Lower leg skin (tissue), 4 donors: ENCODE measurements around the gene PAX5. TPM values are rescaled to one million over a fixed set of nuclear protein-coding genes. Genes with fewer than 3 reads are reported as not detected.

Source experiments
- DNase-seq, 2 donors: peaks; one replicate each; pipeline ENCODE4 v3.0.0-alpha.2; 2019; ENCODE audit warnings: low spot score in 2 of 2
- H3K4me3 ChIP-seq: fragments of 200-600 bp; sonication (generic); 2 replicates; pipeline ENCODE4 v1.5.1; 2017; ENCODE audit warnings: mild to moderate bottlenecking, low read depth; ENCODE audit not compliant: poor library complexity, severe bottlenecking
- POLR2A ChIP-seq, 2 donors: fragments of 450-650 bp; IDR thresholded peaks; one replicate each; pipeline ENCODE4 v1.6.1; 2016 to 2017; ENCODE audit warnings: antibody characterized with exemption in 2 of 2, mild to moderate bottlenecking in 1 of 2, moderate library complexity in 1 of 2
- WGBS, 2 donors: methylation state at CpG; one replicate each; pipeline ENCODE4 v1.1.5; 2018; 5-methylcytosine and 5-hydroxymethylcytosine counted together
- intact Hi-C: fragments of 100-400 bp; cut with DNase I; formaldehyde crosslinking; loops from one replicate; pipeline ENCODE4 v1.15.0; 2023; ENCODE audit warnings: low total_unique reads
- total RNA-seq, 4 donors: library from RNA; depleted of rRNA; stranded (reverse); fragments of >200 nt; gene quantifications; one replicate each; pipeline ENCODE4 v1.1.0, GENCODE V29; 2016
- TF ChIP-seq, protein P1 (sequence below), 3 donors: fragments of 450-650 bp; IDR thresholded peaks; one replicate each; pipeline ENCODE4 v1.5.1; 2016; ENCODE audit warnings: antibody characterized with exemption in 3 of 3, mild to moderate bottlenecking in 3 of 3, moderate library complexity in 2 of 3

PAX5 gene
- total RNA-seq, 4 donors from 2014 or later = 0.02 to 0.08 (median 0.03) TPM; not detected in 1

DNA sequence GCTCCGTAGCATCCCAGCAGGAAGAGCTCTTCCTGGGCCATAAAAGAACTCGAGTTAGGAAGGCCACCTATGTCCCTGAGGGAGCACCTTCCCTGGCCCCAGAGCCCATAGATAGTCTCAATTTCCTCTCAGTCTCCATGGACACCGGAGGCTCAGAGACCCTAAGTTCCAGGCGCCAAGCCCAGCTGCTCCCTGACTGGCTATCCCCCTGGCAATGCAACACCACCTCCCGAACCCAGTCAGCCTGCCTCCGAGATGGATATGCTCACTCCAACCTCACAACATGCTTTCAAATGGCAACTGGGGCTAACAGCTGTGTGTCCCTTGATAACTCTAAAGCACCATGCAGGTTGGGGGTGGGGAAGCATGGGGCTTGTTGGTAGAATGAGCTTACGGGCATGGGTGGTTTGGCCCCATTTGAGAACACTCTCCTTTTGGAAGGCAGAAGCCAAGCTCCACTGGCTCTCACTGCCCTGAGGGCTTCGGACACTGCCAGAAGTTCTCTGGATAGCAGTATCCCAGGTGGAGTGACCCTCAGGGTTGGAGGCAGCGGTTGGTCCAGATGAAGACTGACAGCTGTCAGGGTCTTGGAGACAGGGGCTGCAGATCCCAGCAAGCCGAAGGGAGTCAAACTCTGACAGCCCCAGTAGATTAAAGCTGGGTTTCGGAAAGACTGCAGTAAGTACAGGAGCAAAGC is 165.3 kb downstream of the PAX5 start:
- intact Hi-C loops = no loop called here
- WGBS, 2 donors = 67 to 72% methylated on average over 10 to 11 of the region's 11 CpGs
- H3K4me3 ChIP-seq = no peak overlapping the region
- no peak for DNase-seq
- TF ChIP-seq POLR2A (IDR thresholded peaks at IDR 0.05) = no peak
- TF ChIP-seq, protein P1, sequence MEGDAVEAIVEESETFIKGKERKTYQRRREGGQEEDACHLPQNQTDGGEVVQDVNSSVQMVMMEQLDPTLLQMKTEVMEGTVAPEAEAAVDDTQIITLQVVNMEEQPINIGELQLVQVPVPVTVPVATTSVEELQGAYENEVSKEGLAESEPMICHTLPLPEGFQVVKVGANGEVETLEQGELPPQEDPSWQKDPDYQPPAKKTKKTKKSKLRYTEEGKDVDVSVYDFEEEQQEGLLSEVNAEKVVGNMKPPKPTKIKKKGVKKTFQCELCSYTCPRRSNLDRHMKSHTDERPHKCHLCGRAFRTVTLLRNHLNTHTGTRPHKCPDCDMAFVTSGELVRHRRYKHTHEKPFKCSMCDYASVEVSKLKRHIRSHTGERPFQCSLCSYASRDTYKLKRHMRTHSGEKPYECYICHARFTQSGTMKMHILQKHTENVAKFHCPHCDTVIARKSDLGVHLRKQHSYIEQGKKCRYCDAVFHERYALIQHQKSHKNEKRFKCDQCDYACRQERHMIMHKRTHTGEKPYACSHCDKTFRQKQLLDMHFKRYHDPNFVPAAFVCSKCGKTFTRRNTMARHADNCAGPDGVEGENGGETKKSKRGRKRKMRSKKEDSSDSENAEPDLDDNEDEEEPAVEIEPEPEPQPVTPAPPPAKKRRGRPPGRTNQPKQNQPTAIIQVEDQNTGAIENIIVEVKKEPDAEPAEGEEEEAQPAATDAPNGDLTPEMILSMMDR (IDR thresholded peaks at IDR 0.05) = no peak

DNA sequence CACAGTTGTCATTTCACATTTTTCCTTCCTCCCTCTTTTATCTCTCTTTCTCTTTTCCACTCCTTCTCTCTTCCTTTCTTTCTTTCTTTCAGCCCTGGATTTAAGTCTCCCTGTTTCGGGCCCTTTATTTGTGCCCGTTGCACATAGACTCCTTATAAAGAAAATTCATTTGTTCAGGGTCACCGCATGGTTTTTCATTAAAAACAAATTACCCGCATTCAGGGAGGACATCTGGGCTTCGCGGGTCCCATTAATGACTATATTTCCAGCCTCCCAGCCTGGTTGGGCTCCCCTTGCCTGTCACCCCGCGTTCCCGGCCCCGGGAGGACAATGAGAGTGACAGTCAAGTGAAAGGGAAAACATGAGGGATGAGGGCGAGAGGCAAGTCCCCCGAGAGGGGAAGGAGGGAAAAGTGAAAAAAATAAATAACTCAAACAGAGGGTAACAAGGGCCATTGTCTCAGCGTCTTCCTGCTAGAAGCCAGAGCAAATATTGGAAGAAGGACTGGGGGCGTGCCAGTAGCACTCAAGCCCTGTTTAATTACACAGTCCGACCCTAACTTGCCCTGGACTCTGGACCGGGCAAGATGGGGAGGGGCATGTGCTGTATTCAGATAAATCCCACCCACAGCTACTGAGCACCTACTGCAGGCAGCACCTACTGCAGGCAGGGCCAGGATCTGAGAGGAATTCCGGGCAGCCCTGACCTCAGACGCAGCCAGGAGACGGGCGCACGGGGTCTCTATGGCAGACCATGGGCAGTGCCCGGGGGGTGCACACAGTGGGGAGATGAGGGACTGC is 166.2 kb downstream of the PAX5 start:
- TF ChIP-seq, protein P1 (IDR thresholded peaks at IDR 0.05) = no peak
- no peak for TF ChIP-seq POLR2A (IDR thresholded peaks at IDR 0.05)
- intact Hi-C loops = no loop called here
- no peak for DNase-seq
- no peak overlapping the region for H3K4me3 ChIP-seq
- 65 to 66% methylated on average over 22 of the region's 22 CpGs for WGBS, 2 donors

DNA sequence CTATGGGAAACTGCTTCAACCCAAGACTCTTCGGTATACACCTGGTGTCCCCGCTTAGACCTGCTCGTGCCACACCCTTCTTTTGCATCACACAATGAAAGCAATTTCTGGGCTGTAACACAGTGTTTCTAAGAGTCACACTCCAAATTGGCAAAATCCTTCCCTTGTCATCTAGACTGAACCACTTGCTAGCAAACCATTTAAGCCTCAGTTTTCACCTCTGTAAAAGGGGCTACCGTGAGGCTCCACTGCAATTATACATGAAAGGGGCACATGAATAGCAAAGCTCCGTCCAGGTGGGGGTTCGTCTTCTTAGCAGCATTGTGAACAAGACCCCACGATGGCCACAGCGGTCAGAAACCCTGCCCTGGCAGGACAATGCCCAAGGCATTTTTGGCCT is 166.8 kb downstream of the PAX5 start:
- no peak overlapping the region for H3K4me3 ChIP-seq
- no peak for DNase-seq
- 84 to 92% methylated on average over 8 of the region's 8 CpGs for WGBS, 2 donors
- TF ChIP-seq POLR2A (IDR thresholded peaks at IDR 0.05) = no peak
- TF ChIP-seq, protein P1 (IDR thresholded peaks at IDR 0.05) = no peak
- intact Hi-C loops = no loop called here

DNA sequence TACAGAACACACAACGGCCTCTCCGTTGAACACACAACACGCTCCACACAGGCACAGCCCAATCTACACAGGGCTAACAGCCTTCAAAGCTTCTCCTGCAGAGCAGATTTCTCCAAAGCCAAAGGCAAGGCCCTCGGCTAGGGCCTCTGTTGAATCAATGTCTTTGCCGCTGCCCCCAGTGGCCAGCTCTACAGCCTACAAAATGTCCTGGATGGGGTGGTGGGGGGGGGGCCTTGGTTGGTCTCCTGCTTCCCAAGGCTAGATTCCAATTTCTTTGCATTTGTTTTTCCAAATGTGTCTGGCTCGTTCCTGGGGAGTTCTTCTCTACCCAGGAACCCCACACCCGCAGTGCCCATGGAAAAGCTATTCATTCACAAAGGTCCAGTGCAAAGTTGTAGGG is 167.2 kb downstream of the PAX5 start:
- TF ChIP-seq, protein P1 (IDR thresholded peaks at IDR 0.05) = no peak
- TF ChIP-seq POLR2A (IDR thresholded peaks at IDR 0.05) = no peak
- intact Hi-C loops = no loop called here
- DNase-seq = no peak
- no peak overlapping the region for H3K4me3 ChIP-seq
- 82% methylated on average over 7 of the region's 7 CpGs for WGBS, 2 donors

DNA sequence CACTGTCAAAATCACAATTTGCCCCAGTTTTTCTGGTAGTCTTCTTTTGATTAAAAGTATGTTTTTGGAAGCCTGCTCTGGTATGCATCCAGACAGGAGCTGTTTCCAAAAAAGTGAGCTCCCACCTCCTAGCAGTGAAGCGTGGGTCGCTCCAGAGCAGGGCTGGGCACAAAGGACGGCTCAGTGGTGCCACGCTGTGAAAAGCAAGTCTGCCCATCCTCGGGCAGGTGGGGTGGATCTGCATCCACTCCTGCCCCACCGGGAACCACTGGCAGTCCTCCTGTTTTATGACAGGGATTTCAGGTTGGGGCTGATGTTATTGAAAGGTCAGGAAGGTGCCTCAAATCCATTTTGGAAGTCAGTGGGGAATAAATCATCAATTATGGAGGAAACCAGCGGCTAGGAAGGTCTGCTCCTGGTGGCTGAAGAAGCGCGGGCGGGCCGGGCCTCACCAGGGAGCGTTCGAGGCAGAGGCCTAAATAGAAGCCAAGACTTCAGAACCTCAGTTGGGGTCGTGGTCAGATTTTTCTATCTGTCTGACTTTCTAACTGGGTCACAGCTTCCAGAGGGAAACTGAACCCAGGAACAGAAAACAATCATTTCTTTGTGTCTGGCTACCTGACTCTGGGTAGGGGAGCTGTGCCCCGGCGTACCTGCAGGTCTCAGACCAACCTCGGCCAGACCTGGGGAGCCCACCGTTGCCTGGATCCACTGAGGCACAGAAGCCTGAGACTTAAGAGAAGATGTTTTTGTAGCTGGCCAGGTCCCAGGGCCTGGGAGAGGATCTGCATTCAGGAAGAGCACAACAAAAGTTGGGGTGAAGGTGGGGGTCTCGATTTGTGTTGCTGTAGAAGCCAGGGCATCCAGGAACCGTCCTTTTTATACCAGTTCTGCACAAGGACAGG is 168.1 kb downstream of the PAX5 start:
- TF ChIP-seq, protein P1 (IDR thresholded peaks at IDR 0.05) = no peak
- TF ChIP-seq POLR2A (IDR thresholded peaks at IDR 0.05) = no peak
- H3K4me3 ChIP-seq = no peak overlapping the region
- 87% methylated on average over 20 of the region's 20 CpGs for WGBS, 2 donors
- intact Hi-C loops = no loop called here
- no peak for DNase-seq
